ENCODE measurements around the gene PMVK.
"Not testable (repeated sequence)": the region's sequence is repeated elsewhere in the genome, so short reads cannot be mapped to it uniquely, and the experiment has no call there.

Gene PMVK

DNA sequence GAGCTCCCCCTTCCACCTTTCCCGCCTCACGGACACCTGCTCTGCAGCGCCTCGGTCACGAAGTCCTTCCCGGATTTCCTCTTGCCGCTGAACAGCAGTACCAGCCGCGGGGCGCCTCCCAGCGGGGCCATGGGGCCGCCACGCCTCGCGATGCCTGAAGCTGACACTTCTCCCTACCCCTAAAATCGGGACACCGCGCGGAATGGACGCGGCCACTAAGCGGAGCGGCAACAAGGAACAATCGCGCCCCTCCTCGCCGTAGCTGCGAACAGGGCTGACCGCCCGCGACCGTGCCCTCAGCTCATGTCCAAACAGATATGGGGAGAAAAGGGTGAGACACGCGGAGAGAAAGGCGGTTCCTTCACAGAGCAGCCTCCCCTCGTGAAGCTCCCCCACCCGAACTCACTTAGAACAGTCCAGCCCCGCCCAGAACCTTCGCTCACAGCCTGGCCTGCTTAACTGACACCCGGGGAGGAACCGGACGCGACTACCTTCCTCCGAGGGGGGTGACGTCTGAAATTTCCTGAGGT lies at the start of gene PMVK:
Gene PMVK (minus strand): TSS at position 165 of the 530 bp plus-strand sequence. CDS start 34 bp downstream, at position 131.
- in situ Hi-C loops (cut with MboI; ENCODE audit: low pct_unique_long_range_greater_than_20kb, low sequenced_read_pairs) = no loop called here
- peak; percentile 97 for DNase-seq

DNA sequence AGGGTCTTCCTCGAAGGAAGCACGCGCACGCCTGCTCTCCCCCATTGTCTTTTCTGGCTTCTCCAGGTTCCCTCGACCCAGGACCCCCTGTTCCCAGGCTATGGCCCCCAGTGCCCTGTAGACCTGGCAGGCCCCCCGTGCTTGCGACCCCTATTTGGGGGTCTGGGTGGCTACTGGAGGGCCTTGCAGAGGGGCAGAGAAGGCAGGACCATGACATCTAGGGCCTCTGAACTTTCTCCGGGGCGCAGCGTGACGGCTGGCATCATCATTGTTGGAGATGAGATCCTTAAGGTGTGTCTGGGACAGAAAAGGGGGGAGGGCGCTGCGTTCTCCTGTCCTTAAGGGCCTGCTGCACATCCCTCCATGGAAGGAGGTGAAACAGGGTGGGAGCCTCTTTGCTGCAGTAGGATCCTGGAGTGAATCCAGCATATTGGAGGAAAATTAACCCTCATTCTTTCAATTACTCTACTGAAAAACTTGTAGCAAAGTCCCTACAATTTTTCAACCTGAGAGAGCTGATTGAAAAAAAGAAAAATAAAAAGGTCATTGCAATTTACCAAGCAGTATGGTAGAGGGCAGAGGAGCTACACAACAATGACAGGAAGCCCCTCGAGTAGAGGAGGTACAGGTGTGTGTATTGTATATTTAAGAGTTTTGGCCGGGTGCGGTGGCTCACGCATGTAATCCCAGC lies 47.4 kb upstream of the PMVK start:
- no peak for DNase-seq
- in situ Hi-C loops (cut with MboI; ENCODE audit: low pct_unique_long_range_greater_than_20kb, low sequenced_read_pairs) = no loop called here

DNA sequence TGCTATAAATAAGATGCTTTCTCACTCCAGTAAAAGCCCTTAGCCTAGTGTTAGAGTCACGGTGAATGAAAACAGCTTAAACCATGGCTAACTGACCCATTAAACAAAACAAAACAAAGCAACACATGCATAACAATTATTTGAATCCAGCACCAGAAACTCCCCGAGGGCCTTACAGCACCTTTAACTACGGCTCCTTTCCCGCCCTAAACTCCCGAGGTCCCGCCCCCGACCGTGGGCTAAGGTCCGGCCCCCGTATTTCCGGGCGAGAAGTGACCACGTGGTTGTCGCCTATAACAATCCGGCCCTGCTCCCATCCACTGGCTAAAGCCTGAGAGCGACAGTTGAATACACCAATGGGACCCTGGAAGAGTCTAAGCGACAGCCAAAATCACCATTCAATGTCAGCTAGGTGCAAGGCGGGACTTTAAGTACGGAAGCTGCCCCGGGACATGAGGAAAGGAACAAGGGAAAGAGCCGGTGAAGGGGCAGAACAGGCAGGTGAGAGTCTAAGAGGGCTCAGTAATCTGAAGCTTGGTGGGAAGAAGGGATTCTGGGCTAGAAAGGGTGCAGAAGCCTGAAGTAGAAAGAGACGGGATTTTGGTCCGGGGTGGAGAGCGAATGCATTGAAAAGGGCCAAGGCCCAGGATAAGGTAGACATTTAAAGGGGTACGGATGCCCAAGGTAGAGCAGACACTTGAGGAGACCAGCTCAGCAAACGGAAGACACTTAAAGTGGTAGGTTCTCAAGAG lies 46.6 kb upstream of the PMVK start, which contains the start of gene FLAD1:
Gene FLAD1 (plus strand): TSS at position 448 of the 752 bp plus-strand sequence. CDS start 351 bp downstream, outside the sequence.
- DNase-seq = peak; percentile 100

DNA sequence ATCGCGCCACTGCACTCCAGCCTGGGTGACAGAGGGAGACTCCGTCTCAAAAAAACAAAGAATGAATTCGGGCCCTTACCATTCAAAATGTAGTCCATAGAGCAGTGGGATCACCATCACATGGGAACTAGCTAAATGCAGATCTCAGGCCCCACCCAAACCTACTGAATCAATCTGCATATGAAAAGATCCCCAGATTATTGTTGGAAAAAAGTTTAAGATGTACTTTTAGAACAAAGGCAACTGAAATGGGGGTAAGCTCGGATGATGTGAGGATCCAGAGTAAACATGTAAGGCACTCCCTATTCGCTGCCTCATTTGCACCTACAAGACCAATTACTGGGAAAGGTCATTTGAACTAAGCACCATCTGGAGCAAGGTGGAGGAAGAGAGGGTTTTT lies 45.8 kb upstream of the PMVK start:
- in situ Hi-C loops (cut with MboI; ENCODE audit: low pct_unique_long_range_greater_than_20kb, low sequenced_read_pairs) = no loop called here
- no peak for DNase-seq

More for the DNA sequence above, 46.6 kb upstream of the PMVK start, which contains the start of gene FLAD1:
- in situ Hi-C loops (cut with MboI; ENCODE audit: low pct_unique_long_range_greater_than_20kb, low sequenced_read_pairs) = no loop called here

DNA sequence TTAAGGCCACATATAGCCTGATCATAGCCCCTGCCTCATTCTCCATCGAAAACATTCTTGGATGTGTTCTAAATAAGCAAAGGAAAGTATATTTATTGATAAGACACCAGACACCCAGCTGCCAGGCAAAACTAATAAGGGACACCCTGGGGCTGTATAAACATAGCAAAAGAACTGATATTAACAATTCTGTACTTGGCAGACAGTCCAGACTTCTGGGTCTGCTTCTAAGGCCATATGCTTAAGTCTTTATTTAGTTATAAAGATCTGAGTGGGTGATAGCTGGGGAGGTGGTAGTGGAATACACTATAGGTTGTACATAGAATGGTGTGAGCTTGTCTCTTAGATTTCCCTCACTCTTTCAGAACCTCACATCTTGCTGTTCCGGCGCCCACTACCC lies 41.8 kb upstream of the PMVK start:
- in situ Hi-C loops (cut with MboI; ENCODE audit: low pct_unique_long_range_greater_than_20kb, low sequenced_read_pairs) = no loop called here
- DNase-seq = no peak

DNA sequence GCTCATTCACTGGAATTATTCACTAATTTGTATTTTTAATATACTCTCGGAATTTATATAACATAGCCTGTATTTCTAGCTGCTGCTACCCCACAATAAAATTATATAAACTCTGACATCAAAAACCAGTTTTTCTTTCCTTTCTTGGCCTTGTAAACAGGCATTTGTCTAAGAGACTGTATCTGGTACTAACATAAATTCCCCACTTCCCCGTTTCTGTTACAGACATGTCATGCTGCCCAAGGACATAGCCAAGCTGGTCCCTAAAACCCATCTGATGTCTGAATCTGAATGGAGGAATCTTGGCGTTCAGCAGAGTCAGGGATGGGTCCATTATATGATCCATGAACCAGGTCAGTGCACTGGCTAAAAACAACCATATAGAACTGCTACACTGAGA lies 41.2 kb upstream of the PMVK start:
- DNase-seq; in situ Hi-C loops (cut with MboI; ENCODE audit: low pct_unique_long_range_greater_than_20kb, low sequenced_read_pairs): not testable (repeated sequence)

DNA sequence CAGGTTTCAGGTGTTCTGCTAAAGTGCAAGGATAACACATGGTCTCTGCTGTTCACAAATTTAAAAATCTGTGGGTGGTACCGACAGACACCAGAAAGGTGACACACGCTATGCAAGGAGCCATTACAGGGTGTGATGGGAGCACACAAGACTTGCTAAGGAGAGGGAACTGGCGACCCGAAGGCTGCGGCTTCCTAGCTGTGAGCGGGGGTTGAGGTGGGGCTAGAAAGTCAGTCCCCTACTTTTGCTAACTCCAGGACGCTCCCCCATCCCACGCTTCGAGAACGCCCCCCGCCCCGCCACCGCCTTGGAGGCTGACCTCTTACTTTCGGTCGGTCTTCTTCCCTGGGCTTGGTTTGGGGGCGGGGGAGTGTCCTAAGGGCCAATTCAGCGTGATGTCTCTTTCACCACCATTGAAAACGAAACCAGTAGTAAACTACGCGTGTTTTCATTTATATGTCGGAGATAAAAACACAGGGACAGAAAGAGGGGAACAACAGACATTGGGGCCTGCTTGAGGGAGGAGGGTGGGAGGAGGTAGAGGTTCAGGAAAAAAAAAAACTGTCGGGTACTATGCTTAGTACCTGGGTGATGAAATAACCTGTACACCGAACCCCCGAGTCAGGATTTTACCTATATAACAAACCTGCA lies 39.0 kb upstream of the PMVK start:
- DNase-seq = no peak
- in situ Hi-C loops (cut with MboI; ENCODE audit: low pct_unique_long_range_greater_than_20kb, low sequenced_read_pairs) = no loop called here

DNA sequence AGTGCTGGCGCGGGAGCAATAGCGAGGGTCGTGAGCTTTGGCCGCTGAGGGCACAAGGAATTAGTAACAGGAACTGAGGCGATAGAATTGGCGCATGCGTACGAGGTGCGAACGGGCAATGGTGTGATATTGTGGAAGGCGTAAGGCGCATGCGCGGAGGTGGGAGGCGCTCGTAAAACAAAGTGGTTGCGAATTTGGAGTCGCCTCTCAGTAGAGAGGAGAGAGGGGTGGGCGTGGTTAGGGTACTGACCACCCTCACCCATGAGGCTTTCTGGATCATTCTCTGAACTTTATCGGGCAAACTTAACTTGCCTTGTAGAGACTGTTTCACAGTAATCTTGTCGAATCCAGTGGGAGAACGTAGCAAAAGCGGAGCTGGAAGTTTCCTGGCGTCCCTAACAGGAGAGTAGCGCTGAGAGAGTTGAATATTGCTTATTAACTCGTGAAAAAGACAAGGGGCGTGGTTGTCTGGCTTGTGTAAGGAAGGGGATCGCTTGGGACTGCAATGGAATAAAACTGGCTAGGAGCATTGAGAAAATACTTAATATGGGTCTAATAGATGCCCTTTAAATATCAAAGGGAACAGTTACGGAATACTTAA lies 38.4 kb upstream of the PMVK start:
- in situ Hi-C loops (cut with MboI; ENCODE audit: low pct_unique_long_range_greater_than_20kb, low sequenced_read_pairs) = no loop called here
- DNase-seq = peak; percentile 97

DNA sequence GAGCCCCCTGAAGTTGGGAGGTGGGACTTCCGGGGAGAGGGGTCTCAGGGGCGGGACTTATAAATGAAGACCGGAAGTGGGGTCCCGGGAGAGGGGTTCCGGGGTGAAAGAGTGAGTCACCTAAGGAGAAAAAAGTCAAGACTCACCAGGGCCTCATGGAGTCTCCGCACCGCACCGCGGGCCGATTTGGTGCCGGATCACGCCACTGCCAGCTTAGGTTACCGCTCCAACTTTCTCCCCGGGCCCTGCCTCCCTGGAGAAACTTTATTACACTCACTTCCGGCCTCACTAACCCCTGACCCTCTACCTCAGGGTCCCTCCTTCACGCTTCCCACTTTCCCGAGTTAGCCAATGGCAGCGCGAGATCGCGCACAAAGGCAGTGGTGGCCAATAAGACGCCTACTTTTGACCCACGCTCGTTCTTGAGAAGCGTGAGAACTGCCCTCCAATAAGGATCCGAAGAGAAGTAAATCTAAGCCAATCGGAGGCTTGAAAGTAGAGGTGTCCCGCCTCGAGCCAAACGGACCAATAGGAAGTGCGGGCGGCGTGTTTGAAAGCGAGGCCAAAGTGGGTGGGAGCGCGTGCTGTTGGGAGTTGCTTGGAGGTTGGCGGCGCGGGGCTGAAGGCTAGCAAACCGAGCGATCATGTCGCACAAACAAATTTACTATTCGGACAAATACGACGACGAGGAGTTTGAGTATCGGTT lies 37.7 kb upstream of the PMVK start, which contains the start of gene CKS1B:
Gene CKS1B (plus strand): TSS at position 580 of the 706 bp plus-strand sequence. CDS start 65 bp downstream, at position 645.
- in situ Hi-C loops (cut with MboI; ENCODE audit: low pct_unique_long_range_greater_than_20kb, low sequenced_read_pairs) = no loop called here
- DNase-seq = peak; percentile 99

DNA sequence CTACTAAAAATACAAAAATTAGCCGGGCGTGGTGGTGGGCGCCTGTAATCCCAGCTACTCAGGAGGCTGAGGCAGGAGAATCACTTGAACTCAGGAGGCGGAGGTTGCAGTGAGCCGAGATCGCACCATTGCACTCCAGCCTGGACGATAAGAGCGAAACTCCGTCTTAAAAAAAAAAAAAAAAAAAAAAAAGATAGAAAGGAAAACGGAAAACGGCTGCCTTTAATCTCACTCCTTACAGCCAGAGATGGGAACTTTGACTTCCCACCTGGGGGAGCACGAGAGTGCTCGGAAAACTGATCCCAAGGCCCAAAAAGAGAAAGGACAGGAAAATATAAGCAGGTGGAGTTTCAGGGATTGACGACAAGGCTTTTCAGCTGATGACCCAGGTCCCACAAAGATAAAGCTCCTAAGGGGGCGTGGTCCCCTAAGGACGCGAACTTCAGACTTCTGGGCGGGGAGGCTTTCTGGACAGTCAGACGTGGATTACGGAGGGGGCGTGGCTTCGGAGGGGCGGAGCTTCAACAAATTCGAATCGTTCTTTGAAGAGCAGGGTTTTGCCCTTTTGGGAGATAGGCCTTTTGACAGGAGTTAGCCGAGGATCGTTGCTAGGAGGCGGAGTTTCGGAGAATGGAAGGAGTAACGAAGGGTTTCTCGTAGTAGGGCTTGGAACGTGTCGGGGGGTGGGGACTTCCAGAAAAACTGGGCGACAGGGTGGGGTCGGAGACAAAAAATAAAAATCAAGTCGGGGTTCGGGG lies 37.0 kb upstream of the PMVK start:
- in situ Hi-C loops (cut with MboI; ENCODE audit: low pct_unique_long_range_greater_than_20kb, low sequenced_read_pairs) = no loop called here

DNA sequence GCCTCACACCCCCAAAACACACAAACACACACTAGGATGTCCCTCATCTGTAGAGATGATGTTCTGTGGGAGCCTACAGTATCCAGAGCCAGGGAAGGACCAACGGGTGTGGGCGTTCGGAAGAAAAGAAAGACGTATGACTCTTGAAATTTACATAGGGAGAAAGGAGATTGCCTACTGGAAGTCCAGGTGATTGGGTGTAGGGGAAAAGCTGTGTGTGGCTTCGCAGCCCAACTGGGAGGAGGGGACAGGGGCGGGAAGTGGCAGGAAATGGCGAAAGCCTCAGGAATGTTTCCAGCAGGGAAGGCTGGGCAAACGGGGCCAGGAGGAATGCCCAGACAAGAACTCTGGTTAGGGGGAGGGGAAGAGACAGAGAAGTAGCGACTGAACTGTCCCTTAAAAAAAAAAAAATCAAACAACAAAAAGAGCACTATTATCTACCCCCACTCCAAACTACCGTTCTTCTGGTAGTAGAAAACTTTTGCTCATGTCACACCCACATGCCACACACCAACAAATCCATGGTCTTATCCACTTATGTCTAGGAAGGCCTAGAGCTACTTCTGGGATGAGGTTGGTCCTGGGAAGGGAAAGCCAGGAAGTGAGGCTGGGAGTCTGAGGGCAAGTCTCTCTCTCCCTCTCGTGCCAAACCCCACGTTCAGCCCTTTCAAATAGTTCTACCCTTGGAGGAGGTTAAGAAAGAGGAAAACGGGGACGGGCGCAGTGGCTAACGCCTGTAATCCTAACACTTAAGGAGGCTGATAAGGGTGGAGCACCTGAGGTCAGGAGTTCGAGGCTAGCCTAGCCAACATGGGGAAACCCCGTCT lies 36.2 kb upstream of the PMVK start:
- no peak for DNase-seq
- in situ Hi-C loops (cut with MboI; ENCODE audit: low pct_unique_long_range_greater_than_20kb, low sequenced_read_pairs) = no loop called here

More for the DNA sequence above, 37.0 kb upstream of the PMVK start:
- DNase-seq = peak; percentile 93

DNA sequence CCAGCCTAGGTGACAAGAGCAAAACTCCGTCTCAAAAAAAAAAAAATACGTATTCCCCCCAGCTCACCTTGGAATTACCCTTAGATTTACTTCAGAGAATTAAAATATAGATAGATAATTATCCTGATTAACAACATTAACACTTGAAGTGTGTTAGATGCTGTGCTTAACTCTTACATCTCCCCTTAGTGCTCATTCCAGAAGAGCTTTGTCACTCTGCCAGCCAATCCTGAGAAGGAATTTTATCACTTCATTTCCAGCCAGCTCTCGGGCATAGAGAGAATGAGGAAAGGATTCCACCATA lies 35.6 kb upstream of the PMVK start:
- no peak for DNase-seq
- in situ Hi-C loops (cut with MboI; ENCODE audit: low pct_unique_long_range_greater_than_20kb, low sequenced_read_pairs) = no loop called here

DNA sequence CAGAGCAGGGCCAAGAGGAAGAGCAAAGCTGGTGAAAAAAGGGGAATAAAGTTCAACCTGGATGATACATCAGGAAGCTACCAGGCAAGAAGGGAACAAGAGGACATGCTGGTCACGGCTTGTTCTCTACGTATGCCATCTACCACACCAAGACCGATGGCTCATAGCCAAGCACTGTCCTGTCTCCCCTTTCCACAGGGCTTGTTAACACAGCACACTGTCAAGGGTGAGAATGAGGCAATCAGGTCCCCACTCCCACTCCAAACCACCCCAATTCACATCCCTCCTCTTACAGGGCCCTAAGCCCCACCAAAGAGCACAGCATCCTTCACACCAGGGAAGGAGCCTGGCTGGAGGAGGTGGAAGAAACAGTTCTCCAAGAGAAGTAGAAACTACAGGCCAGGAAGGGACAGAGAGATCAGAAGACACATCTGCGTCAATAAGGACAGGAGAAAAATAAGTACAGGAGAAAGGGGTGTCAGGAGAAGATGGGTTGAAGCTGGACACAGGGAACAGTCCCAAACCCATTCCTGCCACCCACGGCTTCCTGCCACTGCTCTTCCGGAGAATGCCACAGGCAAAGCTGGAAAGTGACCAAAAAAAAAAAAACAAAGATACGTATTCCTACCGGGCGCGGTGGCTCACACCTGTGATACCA lies 35.0 kb upstream of the PMVK start:
- in situ Hi-C loops (cut with MboI; ENCODE audit: low pct_unique_long_range_greater_than_20kb, low sequenced_read_pairs) = no loop called here
- no peak for DNase-seq

DNA sequence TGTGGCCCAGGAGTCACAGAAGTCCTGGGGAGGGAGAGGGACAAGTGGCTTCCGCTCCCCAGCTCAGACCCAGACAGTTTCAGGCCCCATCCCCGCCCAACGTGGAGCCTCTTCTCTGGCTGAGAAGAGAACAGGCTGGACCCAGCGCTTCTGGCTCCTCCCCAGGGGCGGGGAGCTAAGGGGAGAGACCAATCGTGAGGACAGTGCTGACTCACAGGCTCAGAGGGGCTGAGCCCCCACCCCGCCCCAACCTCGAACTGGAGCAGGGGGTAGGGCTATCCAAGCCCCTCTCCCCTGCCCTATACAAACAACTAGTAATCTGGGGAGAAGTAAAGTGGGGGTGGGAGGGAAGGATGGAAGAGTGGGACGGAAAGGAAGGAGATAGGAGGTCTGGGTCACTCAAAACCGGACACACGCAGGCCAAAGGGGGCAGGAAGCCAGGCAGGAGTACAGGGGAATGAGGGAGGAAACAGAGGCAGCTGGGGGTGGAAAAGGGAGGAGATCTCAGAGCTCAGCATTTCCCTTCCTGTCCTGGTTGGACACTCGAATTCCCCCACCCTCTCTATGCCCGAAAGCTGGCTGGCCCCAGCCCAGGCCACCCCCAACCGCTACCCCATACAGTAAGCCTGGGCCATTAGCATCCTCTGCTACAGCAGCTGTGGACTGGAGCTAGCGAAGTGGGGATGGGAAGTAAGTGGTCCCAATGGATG lies 34.3 kb upstream of the PMVK start, which contains the start of gene SHC1:
Gene SHC1 (minus strand): TSS at position 117 of the 710 bp plus-strand sequence. CDS start 221 bp downstream, outside the sequence.
- in situ Hi-C loops (cut with MboI; ENCODE audit: low pct_unique_long_range_greater_than_20kb, low sequenced_read_pairs) = no loop called here
- DNase-seq = no peak

DNA sequence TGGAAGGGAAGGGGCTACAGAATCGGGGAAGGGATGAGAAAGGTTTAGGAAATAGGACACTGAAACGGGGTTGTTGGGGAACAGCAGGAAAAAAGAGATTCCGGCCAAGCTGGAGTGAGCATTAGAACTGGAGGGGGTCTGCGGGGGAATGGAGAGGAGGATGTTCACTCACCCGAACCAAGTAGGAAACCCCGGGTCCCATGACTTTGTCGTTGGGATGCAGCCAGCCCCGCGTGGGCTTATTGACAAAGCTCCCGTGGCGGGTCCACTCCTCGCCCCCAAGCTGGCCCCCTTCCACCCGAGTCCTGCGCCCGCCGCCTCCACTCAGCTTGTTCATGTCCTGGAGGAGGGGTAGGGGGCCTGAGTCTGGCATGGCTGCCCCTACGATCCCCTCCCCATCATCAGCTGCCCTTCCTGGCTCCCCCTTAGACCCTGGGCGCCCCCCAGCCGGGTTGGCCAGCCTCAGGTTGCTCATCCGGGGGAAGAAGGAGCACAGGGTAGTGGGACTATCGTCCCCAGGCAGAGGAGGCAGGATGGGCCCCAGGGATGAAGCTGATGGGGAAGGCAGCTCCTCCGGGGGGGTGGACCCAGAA lies 33.4 kb upstream of the PMVK start:
- in situ Hi-C loops (cut with MboI; ENCODE audit: low pct_unique_long_range_greater_than_20kb, low sequenced_read_pairs) = no loop called here
- no peak for DNase-seq

DNA sequence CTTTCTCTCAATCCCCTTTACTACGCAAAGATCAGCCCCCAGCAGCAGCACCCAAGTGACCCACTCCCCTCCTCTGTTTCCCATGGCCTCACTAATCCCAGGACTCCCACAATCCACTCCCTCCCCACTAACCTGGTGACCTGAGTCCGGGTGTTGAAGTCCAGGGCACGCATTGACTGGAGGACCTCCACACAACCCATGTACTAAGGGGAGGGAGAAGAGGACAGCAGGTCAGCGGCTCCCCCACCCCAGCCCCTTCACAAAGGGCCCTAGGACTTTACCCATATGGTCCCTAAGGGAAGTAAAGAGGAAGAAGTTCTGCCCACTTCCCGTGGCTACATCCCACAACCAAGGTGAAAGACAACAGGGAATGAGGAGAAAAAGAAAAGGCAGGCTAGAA lies 32.7 kb upstream of the PMVK start:
- DNase-seq = no peak
- in situ Hi-C loops (cut with MboI; ENCODE audit: low pct_unique_long_range_greater_than_20kb, low sequenced_read_pairs) = no loop called here

Data from KBM-7 (cell line).